Astrocyte (in vitro differentiated cells and primary cell): Measurements from ENCODE around the gene SLAMF8.

Experiments used
- CTCF ChIP-seq: IDR thresholded peaks from 2 replicates; pipeline ENCODE4 v1.5.1; 2011; ENCODE audit warnings: low read depth, mild to moderate bottlenecking, inconsistent platforms, low read length, moderate library complexity; ENCODE audit not compliant: insufficient read depth
- EZH2 ChIP-seq: IDR thresholded peaks from 2 replicates; pipeline ENCODE4 v1.6.1; 2012; ENCODE audit warnings: mild to moderate bottlenecking, low read length, inconsistent platforms; ENCODE audit not compliant: insufficient read depth

- TF ChIP-seq CTCF (no peak), EZH2 (no peak)
Measured at GRCh38 chr1:159862557-159862956, 35.9 kb downstream of the SLAMF8 start, which contains the start of gene VSIG8.
